ENCODE results near the gene SPAG16.
A peak's percentile ranks its signal among the peaks of the same experiment; 100 is the strongest.

Gene SPAG16

GRCh38 chr2:214311031-214311533 lies 1026.8 kb downstream of the SPAG16 start:
- no peak for ATAC-seq

- ATAC-seq: peak; percentile 38
These were observed 1027.9 kb downstream of the SPAG16 start for GRCh38 chr2:214311931-214312749.

DNA sequence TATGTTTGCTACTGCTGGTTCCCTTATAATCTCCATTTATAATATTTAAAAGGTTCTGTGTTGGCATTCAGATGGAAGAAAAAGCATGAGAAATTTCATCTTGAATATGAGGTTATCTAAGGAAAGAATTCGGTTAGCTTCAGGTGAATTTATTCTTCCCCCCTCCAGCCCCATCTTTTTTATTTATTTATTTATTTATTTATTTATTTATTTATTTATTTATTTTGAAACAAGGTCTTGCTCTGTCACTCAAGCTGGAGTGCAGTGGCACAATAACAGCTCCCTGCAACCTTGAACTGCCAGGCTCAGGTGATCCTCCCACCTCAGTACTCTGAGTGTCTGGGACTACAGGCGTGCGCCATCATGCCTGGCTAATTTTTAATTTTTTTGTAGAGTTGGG lies 1031.1 kb downstream of the SPAG16 start:
- ATAC-seq: no peak

- no peak for ATAC-seq
These were observed 1035.9 kb downstream of the SPAG16 start for GRCh38 chr2:214320211-214320610.

- ATAC-seq: no peak
These were observed 1038.4 kb downstream of the SPAG16 start for GRCh38 chr2:214322662-214323061.

GRCh38 chr2:214325404-214325803 lies 1041.1 kb downstream of the SPAG16 start:
- no peak for ATAC-seq

DNA sequence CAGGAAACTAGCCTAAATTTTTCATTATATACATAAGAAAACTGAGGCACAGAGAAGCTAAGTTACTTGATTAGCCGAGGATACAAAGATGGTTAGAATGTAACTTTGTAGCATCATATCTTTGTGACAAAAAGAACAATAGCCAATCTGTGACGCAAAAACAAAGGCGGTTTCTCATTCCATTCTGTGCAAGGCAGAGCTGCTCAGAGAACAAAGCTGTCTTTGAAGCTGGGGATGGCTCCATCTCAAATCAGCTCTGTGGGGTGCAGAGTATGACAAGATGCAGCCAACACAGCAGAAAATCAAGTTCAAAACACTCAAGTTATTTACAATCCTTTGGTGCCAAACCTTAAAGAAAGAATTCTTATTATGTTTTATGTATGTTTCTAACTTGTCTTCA lies 1044.7 kb downstream of the SPAG16 start:
- ATAC-seq: no peak

DNA sequence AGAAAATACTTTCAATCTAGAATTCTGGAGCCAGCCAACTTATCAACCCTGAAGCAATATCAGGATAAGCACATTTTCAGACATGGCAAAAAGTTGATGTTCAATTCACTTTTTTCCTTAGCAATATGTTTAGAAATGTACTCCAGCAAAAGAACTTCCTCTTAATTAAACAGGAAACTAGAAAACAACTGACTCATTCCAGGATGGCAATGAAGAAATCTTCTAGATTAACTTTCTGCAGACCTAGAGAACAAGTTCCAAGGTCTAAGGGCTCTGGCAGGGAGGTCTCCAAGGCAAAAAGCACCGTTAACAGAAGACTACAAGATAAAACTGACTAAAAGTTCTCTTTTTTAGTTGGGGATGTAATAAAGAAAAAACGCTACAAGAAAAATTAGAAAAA lies 1057.4 kb downstream of the SPAG16 start:
- ATAC-seq: no peak

DNA sequence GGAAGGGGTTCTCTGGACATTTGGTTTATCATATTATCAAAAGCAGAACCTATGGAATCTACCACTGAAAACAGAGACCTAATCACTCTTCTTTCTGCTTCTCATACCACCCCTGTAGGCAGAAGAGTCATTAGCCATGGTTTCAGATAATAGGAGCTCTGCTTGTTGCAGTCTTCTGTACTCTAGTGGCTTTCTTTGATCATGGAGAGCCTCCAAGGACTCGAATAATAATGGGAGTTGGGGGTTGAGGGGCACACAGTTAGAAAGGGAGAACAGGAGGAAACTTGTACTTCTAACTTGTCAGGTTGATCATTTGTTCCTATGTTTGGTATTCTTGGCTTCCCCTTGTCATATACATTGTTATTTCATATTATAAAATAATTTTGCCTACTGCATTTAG lies 1074.2 kb downstream of the SPAG16 start:
- no peak for ATAC-seq

DNA sequence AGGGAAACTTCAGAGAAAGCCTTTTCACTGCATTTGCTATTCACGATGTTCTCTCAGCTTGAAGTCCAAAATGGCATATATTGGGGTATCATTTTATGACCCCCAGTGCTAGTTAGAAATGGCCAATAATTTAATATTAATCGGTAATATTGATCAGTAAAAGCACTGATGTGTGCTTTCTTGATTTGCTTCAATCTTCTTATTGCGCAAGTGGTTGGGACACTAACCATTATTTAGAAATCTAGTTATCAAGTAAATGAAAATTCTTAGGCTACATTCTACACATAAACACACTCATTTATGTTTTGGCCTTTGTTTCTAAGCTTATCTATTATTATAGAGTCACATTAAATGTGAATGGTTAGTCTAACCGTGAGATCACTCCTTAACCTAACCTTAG lies 1076.9 kb downstream of the SPAG16 start:
- ATAC-seq: no peak

DNA sequence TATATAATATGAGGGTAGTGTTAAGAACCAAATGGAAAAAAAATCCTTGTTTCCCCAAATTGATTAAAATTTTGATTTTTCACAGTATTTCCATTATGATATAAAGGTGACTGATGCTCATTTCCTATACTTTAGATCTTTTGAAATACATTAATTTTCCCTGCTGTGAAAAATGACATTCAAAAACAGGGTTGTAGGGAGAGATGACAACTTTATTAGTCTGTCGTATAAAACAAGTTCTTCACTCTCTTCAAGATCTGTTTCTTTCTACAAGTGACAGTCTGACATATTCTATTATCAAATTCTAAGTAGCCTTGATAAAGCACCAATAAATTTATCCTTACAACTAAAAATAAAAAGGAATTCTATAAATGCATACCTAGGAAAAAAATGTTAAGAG lies 1081.3 kb downstream of the SPAG16 start:
- ATAC-seq: no peak

- no peak for ATAC-seq
These were observed 1082.9 kb downstream of the SPAG16 start for GRCh38 chr2:214367171-214367570.

- no peak for ATAC-seq
These were observed 1092.5 kb downstream of the SPAG16 start for GRCh38 chr2:214376618-214377285.

DNA sequence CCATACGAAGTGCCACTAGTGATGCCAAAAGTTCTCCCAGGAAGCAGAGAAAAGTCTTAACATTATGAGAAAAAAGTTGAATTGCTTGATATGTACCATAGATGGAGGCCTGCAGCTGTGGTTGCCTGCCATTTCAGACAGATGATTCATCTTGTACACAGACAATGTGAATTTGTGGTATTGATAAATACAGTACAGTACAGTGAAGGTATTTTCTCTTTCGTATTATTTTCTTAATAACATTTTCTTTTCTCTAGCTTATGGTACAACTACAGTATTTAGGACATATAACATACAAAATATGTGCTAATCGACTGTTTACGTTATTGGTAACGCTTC lies 1093.0 kb downstream of the SPAG16 start:
- ATAC-seq: no peak

- no peak for ATAC-seq
These were observed 1094.3 kb downstream of the SPAG16 start for GRCh38 chr2:214378455-214379103.

- no peak for ATAC-seq
These were observed 1095.0 kb downstream of the SPAG16 start for GRCh38 chr2:214379227-214379626.

DNA sequence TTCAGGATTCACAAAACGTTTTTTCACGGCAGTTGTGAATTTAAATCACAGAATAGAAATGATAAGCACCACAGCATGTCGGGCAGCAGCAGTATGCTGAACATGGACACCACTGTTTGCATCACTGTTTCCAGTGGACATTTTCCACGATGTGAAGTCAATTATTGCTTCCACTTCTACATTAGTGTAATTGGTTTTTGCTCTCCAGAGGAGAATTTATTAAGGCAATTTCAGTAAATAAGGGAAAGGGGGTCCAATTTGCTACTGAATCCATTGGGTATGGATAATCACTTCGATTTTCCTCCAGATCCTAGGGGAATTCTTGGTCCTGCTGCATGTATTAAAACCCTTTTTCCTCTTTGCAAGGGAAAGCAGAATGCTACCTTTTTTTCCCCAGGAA lies 1096.4 kb downstream of the SPAG16 start:
- ATAC-seq: no peak

- ATAC-seq: no peak
These were observed 1098.0 kb downstream of the SPAG16 start for GRCh38 chr2:214382229-214382628.

GRCh38 chr2:214386720-214387119 lies 1102.5 kb downstream of the SPAG16 start:
- no peak for ATAC-seq

GRCh38 chr2:214389334-214389733 lies 1105.1 kb downstream of the SPAG16 start:
- no peak for ATAC-seq

- ATAC-seq: no peak
These were observed 1109.5 kb downstream of the SPAG16 start for GRCh38 chr2:214393796-214394195.

GRCh38 chr2:214395040-214395439 lies 1110.8 kb downstream of the SPAG16 start:
- no peak for ATAC-seq

DNA sequence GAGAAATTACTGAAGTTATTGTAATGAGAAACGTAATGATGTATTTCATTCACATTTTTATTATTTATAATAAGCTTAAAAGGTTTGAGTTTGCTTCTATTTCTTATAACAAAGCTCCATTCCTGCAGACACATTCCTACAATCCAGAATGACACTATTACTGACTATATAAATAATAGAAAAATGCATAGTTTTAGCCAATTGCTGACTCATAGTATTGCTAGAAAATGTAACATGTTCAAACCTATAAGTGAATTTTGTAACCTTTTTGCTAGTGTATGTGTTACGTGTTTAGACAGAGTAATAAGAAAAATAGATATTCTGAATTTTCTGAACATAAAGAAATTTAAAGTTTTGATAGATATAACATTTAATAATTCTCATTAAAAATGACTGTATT lies 1117.3 kb downstream of the SPAG16 start:
- no peak for ATAC-seq

All from activated CD4-positive, CD25-positive, alpha-beta regulatory T cell treated with anti-CD3 and anti-CD28 coated beads, Interleukin-2, amount 50 U/mL, for 24 hours (primary cell).